Hepatocyte (in vitro differentiated cells): ENCODE results near the gene CCDC28A. TPM values are rescaled to one million over a fixed set of nuclear protein-coding genes. Genes with fewer than 3 reads are reported as not detected.

Source experiments
- DNase-seq: peaks from one replicate; pipeline ENCODE4 v3.0.0-alpha.2; 2016; ENCODE audit warnings: low spot score
- H2AFZ ChIP-seq: fragments of 200-600 bp; sonication (generic); 2 replicates; pipeline ENCODE4 v1.6.0; 2016; ENCODE audit warnings: antibody characterized with exemption, mild to moderate bottlenecking
- H3K27ac ChIP-seq: fragments of 200-600 bp; sonication (generic); 2 replicates; pipeline ENCODE4 v1.5.1; 2016; ENCODE audit warnings: mild to moderate bottlenecking
- H3K27me3 ChIP-seq: fragments of 200-600 bp; sonication (generic); 2 replicates; pipeline ENCODE4 v1.6.1; 2016
- H3K36me3 ChIP-seq: fragments of 200-600 bp; sonication (generic); replicated peaks from 2 replicates; pipeline ENCODE4 v1.5.1; 2016; ENCODE audit warnings: low read depth; ENCODE audit not compliant: insufficient read depth
- H3K4me1 ChIP-seq: fragments of 200-600 bp; sonication (generic); 2 replicates; pipeline ENCODE4 v1.5.1; 2016; ENCODE audit warnings: mild to moderate bottlenecking, moderate library complexity; ENCODE audit not compliant: insufficient read depth
- H3K4me2 ChIP-seq: fragments of 200-600 bp; sonication (generic); 2 replicates; pipeline ENCODE4 v1.6.0; 2016
- H3K4me3 ChIP-seq: fragments of 200-600 bp; sonication (generic); 2 replicates; pipeline ENCODE4 v1.5.1; 2016; ENCODE audit warnings: mild to moderate bottlenecking
- H3K79me2 ChIP-seq: fragments of 200-600 bp; sonication (generic); 2 replicates; pipeline ENCODE4 v1.6.0; 2017; ENCODE audit warnings: mild to moderate bottlenecking
- H3K9me2 ChIP-seq: fragments of 200-600 bp; sonication (generic); replicated peaks from 2 replicates; pipeline ENCODE4 v1.6.0; 2017; ENCODE audit warnings: mild to moderate bottlenecking; ENCODE audit not compliant: insufficient read depth
- H3K9me3 ChIP-seq: fragments of 200-600 bp; sonication (generic); 2 replicates; pipeline ENCODE4 v1.5.1; 2016; ENCODE audit warnings: low read depth, mild to moderate bottlenecking
- H4K20me1 ChIP-seq: fragments of 200-600 bp; sonication (generic); 2 replicates; pipeline ENCODE4 v1.6.0; 2016; ENCODE audit warnings: mild to moderate bottlenecking; ENCODE audit not compliant: insufficient read depth, poor library complexity, severe bottlenecking
- CTCF ChIP-seq: fragments of 200-600 bp; sonication (generic); IDR thresholded peaks from 2 replicates; pipeline ENCODE4 v1.5.1; 2016; ENCODE audit warnings: antibody characterized with exemption, mild to moderate bottlenecking; ENCODE audit not compliant: poor library complexity
- EZH2 ChIP-seq: fragments of 200-600 bp; sonication (generic); IDR thresholded peaks from 2 replicates; pipeline ENCODE4 v1.6.1; 2016; ENCODE audit warnings: antibody characterized with exemption, mild to moderate bottlenecking, borderline replicate concordance
- EZH2phosphoT487 ChIP-seq: fragments of 200-600 bp; sonication (generic); IDR thresholded peaks from one replicate; pipeline ENCODE4 v1.6.1; 2018; ENCODE audit warnings: antibody characterized with exemption, mild to moderate bottlenecking, low read depth, moderate library complexity; ENCODE audit not compliant: unreplicated experiment, severe bottlenecking
- WGBS: methylation state at CpG from one replicate; pipeline ENCODE4 v1.1.6; 2016; ENCODE audit warnings: low lambda C conversion rate; ENCODE audit errors: missing lambda C conversion rate; 5-methylcytosine and 5-hydroxymethylcytosine counted together
- polyA plus RNA-seq: library from polyadenylated mRNA; unstranded; fragments of >200 nt; fragmentation: Nextera tagmentation; extraction: Ambion mirVana; gene quantifications from 2 replicates; pipeline ENCODE4 v1.2.1, GENCODE V29; 2016
- total RNA-seq: library from RNA; depleted of rRNA; stranded (reverse); fragments of >200 nt; gene quantifications from 2 replicates; pipeline ENCODE4 v1.2.3, GENCODE V29; 2014

Gene CCDC28A
- total and polyA plus RNA-seq, 2 experiments from 2014 or later: 8.9 to 12.0 TPM

- WGBS: 95% methylated on average over 3 of the region's 3 CpGs
- H3K27ac ChIP-seq: no peak overlapping the region
Measured at GRCh38 chr6:138765896-138766655, 7.5 kb upstream of the CCDC28A start.

GRCh38 chr6:138769102-138769676 lies 4.4 kb upstream of the CCDC28A start:
- Histone ChIP-seq H3K9me3 (no peaks in the 10 kb centered on the region), H4K20me1 (no peaks in the 10 kb centered on the region), H3K9me2 (no peaks in the 10 kb centered on the region), H3K4me3 (no peak overlapping the region), H3K36me3 (no peaks in the 10 kb centered on the region), H2AFZ (no peak overlapping the region), H3K27ac (peak overlapping the region; percentile 39), H3K4me2 (no peak overlapping the region), H3K79me2 (peaks cover 3% of the 10 kb centered on the region), H3K4me1 (no peaks in the 10 kb centered on the region), H3K27me3 (no peaks in the 10 kb centered on the region)
- WGBS: 41% methylated on average over 6 of the region's 6 CpGs
- peak; percentile 29 for DNase-seq
- TF ChIP-seq CTCF: no peak
- no peak for TF ChIP-seq EZH2phosphoT487
- no peak for TF ChIP-seq EZH2

More at GRCh38 chr6:138765896-138766655, 7.5 kb upstream of the CCDC28A start:
- H2AFZ ChIP-seq: no peak overlapping the region
- H3K4me3 ChIP-seq: no peak overlapping the region
- no peaks in the 10 kb centered on the region for H4K20me1 ChIP-seq
- no peaks in the 10 kb centered on the region for H3K9me2 ChIP-seq
- no peaks in the 10 kb centered on the region for H3K79me2 ChIP-seq
- no peaks in the 10 kb centered on the region for H3K9me3 ChIP-seq
- H3K4me2 ChIP-seq: no peak overlapping the region
- H3K4me1 ChIP-seq: no peaks in the 10 kb centered on the region
- no peaks in the 10 kb centered on the region for H3K36me3 ChIP-seq
- no peak for TF ChIP-seq EZH2phosphoT487
- peak; percentile 75 for TF ChIP-seq CTCF
- no peaks in the 10 kb centered on the region for H3K27me3 ChIP-seq
- DNase-seq: peak; percentile 49

- Histone ChIP-seq H3K9me2 (no peaks in the 10 kb centered on the region), H3K9me3 (no peaks in the 10 kb centered on the region), H3K4me1 (peaks cover 4% of the 10 kb centered on the region), H3K79me2 (peaks cover 9% of the 10 kb centered on the region), H3K4me2 (peak overlapping the region; percentile 75), H2AFZ (peak overlapping the region; percentile 66), H4K20me1 (no peaks in the 10 kb centered on the region), H3K4me3 (peak overlapping the region; percentile 37), H3K27ac (peak overlapping the region; percentile 28), H3K36me3 (no peaks in the 10 kb centered on the region), H3K27me3 (no peaks in the 10 kb centered on the region)
- TF ChIP-seq EZH2 (no peak), EZH2phosphoT487 (no peak), CTCF (no peak)
- DNase-seq: no peak
- 32% methylated on average over 8 of the region's 8 CpGs for WGBS
Measured at GRCh38 chr6:138772596-138773176, 883 bp upstream of the CCDC28A start.
